NCI-H1417 (cell line): ENCODE data around the gene RAB27B.
"Not testable (repeated sequence)": the region's sequence is repeated elsewhere in the genome, so short reads cannot be mapped to it uniquely, and the experiment has no call there.

ENCODE experiments used
- DNase-seq, 3 experiments: peaks; one replicate each; lab custom pipeline; 2025; lab: John Stamatoyannopoulos, UW

RAB27B gene

DNA sequence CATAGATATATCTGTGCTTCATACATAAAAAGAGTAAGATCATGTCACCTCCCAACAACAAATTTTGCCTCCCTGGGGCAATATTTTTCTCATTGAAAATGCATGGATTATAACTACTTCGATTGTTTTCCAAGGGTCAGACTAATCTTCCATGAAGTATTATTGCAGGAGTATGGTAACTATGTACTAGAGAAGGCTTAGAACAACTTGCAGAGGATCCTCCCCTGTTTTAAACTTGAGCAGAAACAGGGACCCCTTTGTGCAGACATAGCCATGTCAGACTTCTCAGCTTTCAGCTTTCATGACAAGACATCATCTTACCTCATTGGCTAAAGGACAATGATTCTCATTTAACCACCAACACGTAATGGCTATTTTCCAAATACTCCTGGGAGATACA lies 13.2 kb upstream of the RAB27B start:
- DNase-seq: no peak

DNA sequence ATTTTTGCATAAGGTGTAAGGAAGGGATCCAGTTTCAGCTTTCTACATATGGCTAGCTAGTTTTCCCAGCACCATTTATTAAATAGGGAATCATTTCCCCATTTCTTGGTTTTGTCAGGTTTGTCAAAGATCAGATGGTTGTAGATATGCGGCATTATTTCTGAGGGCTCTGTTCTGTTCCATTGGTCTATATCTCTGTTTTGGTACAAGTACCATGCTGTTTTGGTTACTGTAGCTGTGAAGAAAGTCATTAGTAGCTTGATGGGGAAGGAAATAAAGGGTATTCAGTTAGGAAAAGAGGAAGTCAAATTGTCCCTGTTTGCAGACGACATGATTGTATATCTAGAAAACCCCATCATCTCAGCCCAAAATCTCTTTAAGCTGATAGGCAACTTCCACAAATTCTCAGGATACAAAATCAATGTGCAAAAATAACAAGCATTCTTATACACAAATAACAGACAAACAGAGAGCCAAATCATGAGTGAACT lies 7.4 kb upstream of the RAB27B start:
- DNase-seq: not testable (repeated sequence)

DNA sequence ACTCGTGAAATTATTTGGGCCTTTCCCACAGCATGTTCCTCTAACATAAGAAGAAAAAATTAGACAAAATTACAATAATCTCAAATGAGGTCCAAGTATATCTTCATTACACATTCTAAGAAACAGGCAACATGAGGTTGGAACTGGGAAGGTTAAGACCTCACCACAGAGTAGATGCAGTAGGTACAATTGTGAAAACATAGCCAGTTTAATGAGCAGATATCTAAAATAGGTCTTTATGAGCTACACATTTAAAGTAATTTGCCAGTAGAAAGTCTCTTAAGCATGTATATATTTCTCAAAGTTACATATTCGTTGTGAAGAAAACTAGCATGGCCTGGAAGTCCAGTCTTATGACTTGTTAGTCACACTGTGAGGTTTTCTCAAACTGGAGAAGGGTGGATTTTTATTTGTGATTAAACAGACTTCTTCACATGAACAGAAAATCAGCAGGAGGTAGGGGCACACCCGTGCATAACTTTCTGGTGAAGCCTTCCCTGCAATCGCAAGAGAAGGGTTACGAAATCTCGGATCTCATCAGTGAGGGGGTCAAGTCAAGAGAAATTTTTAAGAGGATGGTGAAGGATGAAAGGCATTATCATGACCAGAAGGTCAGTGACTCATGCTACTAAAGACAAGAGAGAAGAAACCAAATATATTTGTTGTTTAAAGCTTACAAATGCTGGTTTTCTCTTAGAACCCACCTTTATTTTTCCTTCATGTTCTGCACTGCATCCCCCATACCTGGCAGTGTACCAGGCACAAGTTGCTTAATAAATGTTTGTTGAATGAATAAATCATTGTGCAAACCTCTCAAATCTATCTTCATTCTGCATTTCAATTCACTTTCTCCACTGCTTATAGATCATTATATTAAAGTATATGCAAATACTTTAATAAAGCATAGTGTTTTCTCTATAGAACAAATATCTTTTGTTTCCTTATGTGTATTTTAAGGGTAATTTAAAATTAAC lies 5.1 kb upstream of the RAB27B start:
- no peak for DNase-seq

DNA sequence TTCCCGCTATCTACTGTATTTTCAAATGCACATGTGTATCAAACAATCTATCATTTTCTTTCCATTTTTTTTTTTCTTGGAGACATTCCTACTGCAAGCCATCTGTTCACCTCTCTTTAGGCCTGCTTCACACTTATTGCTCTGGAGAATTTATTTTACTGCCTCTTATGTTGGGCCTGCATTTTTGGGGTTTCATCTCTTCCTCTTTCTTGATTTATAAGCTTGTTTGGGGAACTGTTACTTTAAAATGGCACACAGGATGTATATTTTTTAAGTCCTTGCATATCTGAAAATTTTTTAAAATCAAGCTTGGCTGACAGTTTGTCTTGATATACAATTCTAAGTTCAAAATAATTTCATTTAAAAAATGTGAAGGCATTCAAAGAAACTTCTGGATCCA lies 3.5 kb upstream of the RAB27B start:
- DNase-seq: no peak

DNA sequence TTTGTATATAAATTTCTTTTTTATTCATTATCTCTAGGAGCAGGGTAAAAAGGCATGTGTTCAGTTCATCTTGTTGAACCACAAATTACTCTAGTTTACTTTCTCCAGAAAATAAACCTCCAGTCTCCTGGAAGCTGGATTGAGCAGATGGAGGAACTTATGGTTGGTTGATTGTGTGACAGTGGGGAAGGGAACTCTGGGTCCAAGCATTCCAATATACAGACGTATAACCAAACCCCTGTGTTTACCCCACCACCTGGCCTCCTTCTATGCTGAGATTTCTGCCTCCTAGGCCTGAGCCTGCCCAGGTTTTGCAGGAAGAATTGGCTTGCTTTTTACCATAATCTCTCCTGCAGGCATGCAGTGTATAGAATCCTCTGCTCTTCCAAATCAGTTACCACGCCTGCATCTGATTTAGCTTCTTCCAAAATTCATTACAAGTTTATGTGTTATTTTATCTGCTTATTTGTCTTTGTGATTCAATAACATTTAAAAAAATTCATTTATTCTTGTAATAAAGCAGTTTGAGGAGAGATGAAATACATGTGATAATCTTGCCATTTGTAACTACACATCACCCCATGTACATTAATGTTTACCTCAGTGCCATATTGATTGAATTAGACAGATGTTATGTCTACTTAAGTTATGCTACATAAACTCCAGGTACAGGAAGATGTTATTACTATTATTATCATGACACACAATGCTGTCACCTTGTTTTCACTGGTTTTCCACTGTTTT lies 2.5 kb upstream of the RAB27B start:
- DNase-seq: no peak

DNA sequence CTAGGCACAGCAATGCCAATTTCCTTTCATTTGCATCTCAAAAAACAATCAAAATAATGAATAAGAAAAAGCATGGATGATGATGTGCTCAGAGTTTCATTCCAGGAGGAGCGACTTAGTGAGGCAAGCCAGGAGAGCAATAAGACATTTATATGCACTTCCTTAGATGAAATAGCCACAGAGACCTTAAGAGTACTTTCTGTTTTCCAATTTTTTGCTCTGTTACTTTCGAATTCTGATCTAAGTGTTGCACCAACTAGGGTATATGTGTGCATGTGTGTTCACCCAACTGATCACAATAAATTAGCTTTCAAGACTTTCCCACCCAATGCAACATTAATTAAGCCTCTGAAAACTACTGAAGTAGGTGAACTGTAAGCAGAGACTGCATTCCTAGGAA lies 709 bp downstream of the RAB27B start:
- DNase-seq: no peak

DNA sequence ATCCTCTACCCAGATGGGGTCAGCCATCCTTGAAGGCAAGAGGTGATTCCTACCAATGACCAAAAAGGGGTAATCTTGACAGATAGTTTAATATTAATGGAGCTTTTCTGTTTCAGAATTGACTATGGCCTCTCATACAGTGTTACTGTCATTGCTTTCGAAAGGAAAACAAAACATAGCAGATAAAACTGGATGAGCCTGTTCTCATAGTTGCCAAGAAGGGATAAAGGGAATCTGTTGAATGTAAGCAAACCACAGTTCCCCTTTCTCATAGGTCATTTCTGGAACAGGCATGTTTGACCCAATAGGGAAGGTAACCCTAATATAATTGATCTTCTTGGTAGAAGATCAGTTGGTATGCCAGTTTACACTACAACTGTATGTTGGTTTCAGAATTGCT lies 1.6 kb downstream of the RAB27B start:
- DNase-seq: no peak

DNA sequence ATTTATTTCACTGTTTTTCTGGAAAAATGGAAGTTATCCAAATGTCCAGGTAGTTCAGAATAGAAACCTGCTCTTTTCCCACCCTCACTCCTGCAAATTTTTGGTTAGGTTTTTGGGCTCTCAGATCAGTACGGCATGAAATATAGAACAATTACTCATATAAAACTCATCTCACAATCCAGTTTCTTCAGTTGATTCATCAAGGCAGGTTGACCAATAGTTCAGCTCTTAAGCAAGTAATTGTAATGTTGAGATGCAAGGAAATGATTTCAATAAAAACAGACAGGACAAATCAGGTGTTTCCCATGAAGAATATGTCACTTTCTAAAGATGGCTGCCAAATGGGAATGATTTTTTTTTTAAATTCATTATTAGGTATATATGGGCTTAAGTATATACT lies 2.0 kb downstream of the RAB27B start:
- no peak for DNase-seq

DNA sequence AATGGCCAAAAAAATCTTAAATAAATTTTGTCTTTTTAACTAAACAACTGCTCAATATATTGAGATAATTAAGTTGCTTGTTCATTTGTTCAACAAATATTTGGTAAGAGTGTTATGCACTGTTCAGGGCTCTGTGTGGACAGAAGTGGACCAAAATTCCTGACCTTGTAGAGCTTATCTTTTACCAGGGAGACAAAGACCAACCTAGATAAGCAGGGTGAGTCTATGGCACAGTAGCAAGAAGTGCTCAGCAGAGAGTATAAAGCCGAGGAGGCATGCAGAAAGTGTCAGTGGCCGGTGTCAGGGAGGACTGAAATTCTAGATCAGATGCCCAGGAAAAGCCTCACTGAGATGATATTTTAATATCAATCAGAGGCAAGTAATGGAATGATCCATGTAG lies 2.6 kb downstream of the RAB27B start:
- DNase-seq: no peak

DNA sequence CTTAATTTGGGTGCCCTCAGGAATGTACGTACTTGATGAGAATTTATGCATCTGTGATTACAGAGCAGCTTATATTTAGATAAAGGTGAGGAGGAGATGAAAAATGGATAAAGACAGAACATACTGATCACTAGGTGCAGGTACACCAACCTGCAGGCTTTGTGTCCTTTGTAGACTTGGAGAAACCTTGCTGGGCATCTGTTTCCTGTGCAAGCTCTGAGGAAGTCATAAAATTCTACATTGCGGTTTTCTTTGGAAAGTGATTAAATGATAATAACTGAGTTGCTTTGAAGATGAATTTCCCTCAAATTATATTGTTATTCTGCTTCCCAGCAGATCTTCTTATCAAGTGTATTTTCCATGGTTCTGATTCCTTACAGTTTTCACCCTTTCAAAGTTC lies 7.7 kb downstream of the RAB27B start:
- no peak for DNase-seq

DNA sequence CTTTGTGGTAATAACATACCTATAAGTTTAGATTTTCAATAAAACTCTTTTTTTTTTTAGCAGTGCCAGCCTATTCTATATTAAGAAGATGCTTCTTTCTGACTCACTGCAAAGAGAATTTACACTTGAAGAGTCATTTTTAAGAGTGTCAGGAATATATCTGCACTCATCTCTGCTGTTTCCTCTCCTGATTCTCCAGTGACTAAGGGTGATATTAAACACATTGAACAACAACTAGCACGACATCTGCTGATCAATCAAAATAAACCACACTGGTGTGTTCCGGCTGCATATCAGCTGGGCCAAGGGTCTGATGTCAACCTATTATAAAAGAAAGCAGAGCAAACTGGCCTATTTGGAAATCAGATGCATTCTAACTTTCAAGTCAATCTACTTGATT lies 15.0 kb downstream of the RAB27B start:
- no peak for DNase-seq

DNA sequence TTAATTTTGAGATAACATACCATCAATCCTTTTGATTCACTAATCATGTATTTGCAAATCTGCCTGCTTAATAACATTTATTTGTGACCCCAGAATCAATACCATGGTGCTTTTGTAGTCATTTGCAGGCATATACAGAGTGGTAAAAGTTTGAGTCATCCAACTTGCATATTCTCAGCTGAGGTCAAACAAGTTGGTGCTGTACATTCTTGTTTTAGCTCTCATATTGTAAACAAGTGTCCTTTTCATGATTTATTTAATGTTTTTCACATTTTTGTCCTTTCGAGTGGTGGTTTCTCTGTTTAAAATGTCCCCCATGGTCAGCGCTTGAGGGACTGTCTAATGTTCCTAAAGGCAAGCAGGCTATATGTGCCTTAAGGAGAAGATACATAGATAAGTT lies 17.5 kb downstream of the RAB27B start:
- DNase-seq: no peak

DNA sequence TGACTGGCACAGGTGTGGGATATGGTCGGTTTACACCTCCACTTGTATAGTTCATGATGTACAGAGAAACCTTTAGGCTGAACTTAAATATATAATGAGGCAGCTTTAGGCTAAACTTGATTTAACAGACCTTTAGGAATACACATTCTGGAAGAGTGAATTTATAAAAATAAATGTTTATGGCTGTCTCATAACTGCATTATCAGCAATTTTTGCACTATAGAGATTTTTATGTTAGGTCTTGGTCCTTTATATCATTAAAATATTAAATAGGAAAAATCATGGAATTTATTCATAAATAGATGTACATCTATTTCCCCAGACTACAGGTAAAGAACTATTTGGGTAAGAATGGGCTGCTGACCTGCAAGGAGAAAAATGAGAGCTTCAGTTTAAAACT lies 19.8 kb downstream of the RAB27B start:
- DNase-seq: no peak

DNA sequence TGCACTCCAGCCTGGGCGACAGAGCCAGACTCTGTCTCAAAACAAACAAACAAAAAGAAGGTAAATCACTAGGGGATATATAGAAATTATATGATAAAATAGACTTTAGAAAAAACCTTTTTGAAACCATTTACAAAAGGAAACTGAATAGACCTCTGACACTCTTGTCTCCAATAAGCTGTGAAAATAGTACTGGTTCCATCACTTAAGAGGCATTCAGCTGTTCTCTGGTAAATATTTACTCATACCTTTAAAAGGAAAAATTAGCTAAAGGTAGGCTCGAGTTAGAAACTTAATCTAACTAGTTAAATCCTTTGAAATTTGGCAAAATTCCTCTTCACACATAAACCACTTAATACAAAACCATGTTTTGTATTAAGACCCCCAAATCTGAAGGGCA lies 21.4 kb downstream of the RAB27B start:
- DNase-seq: no peak

DNA sequence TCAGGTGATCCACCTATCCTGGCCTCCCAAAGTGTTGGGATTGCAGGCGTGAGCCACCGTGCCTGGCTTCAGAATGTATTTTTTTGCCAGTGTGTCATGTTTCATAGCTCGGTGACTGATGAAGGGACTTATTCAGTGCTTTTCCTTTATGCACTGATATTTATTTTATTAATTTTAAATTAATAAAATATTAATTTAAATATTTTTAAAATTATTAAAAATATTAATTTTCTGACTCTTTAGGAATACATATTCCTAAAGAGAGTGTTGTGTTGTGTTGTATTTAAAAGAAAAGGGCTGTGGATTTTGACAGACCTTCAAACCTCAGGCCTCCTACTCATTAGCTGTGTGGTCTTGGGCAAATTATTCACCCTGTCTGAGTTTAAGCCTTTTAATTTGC lies 22.3 kb downstream of the RAB27B start:
- no peak for DNase-seq

DNA sequence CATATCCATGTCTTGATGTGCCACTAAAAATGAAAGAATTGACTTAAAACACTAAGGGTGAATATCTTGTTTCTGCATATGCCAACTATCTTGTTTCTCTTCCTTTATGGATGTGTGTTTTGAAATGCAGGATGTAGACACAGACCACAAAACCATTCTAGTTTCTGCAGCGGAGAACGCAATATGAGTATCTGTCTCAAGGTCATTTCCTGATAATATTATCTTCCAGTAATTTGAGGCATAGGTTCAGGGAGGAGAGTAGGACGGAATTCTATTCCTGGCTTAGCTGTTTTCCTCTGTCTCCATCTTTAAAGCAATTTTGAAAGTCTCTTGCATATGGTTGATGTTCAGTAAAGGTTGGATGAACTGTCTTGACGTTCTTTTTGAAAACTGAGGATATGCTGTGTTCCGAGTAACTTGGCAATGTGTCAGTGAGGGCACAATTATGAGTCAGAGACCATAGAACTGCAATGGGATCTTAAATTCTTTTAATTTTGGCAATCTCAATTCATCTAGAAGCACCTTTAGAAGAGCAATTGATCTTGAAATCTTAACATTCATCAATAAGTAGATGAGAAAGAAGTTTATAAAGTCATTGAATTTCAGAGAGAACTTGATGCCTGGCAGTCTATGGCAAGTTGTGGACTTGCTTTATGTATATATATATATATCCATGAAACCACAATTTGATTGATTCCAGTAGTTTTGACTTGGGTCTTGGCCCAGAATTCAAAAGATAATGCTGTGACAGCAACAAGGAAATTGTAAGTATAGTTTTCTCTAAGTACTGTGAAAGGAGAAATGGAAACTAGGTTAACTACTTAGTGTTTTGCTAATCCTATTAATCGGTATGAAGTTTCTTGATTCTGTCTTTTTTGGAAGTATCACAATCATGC lies 24.8 kb downstream of the RAB27B start:
- DNase-seq: no peak

DNA sequence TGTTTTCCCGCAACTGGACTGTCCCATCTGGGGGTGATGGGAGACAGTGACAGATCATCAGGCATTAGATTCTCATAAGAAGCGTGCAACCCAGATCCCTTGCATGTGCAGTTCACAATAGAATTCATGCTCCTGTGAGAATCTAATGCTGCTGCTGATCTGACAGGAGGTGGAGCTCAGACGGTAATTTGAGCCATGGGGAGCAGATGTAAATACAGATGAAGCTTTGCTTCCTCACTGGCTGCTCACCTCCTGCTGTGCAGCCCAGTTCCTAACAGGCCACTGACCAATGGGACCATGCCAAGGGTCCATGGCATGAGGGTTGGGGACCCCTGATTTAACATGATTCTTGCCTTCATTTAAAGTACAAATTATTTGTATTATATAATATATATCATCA lies 26.8 kb downstream of the RAB27B start:
- not testable (repeated sequence) for DNase-seq

DNA sequence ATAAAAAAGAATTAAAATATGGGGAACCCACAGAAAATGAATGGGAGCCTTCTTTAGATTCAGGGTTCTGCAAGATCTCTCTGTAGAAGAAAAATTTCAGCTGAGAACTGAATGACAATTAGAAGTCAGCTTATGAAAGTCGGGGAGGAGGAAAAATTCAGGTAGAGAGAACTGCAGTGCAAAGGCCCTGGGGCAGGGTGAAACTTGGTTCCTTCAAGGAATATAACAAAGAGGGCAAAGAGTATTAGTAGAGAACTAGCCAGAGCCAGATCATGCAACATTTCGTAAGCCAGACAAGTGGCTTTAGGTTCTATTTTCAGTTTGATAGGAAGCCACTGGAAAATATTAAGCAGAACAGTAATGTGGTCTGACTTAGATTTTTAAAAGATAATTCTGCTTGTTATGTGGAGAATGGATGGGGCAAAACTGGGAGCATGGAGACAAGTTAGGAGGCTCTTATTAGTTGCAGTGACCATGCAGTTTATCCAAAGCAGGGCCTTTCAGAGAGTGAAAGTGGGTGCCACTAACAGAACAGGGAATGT lies 27.9 kb downstream of the RAB27B start:
- DNase-seq: no peak

DNA sequence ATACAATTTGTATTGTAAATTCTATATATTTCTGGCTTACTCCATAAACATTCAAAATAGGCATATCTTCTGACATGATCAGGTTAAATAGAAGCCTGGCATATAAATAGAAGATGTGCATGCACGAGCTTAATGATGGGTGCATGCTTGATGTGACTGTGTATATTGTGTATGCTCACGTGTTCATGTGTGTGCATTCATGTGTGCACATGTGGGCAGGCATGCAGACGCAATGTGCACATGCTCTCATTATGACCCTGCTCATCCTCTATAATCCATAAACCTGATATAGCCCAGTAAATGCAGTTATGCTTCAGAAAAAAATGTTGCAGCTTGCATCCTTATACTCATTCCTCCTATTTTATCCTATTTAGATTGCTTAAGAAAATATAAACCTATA lies 29.2 kb downstream of the RAB27B start:
- no peak for DNase-seq

DNA sequence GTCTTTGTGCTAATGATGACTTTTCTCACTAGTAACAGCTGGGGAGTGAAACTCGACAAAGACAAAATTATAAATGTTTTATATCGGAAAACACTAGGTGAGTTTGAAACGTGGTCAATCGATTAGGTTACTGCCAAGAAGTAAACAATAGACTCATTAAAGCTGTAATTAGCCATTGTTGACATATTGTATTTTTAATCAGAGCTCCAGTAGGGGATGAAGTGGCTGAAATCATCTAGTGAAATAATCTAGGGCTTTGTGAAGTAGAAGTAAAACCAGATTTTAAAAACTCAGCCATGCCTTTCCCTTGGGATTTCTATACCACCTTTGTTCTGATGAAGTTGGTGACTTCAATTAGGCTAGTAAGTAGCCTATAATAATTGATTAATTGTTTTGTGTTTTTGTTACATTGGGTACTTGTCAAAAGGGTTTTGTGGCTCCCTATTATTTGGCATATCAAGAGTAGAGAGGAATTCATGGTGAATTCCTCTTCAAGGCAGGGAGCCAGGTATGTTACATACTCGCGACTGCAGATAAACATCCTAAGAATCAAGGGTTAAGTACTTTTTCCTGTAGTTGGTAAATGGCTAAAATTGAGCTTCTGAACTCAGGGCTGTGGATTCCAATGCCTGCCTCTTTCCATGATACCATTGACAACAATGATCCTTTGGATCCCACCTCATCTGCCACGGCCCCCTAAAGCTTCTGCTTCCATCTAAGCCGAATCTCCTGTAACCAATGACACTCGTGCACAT lies 31.6 kb downstream of the RAB27B start:
- peak in 2 of 3 experiments; percentile 36 to 72 for DNase-seq

DNA sequence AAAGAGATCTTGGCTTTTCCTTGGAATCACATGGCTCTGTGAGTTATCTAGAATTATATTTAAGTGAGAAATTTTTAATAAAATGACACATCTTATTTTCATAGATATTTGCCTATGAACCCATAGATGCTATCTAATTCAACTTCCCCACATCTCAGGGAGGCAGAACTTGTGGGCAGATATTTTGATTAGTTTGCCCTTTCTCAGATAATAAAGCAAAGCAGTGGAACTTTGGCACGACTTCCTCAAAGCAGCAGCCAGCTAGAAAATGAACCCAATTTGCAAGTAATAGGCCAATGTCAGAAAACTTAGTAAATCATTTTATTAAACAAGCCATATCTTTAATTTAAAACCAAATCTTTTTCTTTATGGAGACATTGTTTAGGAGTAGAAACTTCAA lies 32.7 kb downstream of the RAB27B start:
- no peak for DNase-seq
